Lung (tissue), 12 donors: ENCODE results near the gene POR. TPM values are rescaled to one million over a fixed set of nuclear protein-coding genes. Genes with fewer than 3 reads are reported as not detected.

ENCODE experiments used
- ATAC-seq: fragments of 200-7000 bp; cut with Tn5 transposase; one replicate; pipeline ENCODE4 v1.9.1; 2020; ENCODE audit warnings: moderate number of reproducible peaks; ENCODE audit not compliant: insufficient read depth, low FRiP score
- DNase-seq, 3 donors: peaks; one replicate each; pipeline ENCODE4 v3.0.0-alpha.2; 2013 to 2017
- H3K27ac ChIP-seq, 2 donors: one replicate each; pipeline ENCODE4 v1.5.1; 2013; ENCODE audit warnings: mild to moderate bottlenecking in 2 of 2, moderate library complexity in 2 of 2, control low read depth in 1 of 2, inconsistent platforms in 1 of 2, low read depth in 1 of 2, low read length in 1 of 2
- H3K27me3 ChIP-seq, 3 donors: one replicate each; pipeline ENCODE4 v1.5.1; 2013; ENCODE audit warnings: low read length in 2 of 3; ENCODE audit not compliant: control insufficient read depth in 3 of 3, insufficient read depth in 3 of 3
- H3K36me3 ChIP-seq, 4 donors: one replicate each; pipeline ENCODE4 v1.5.1; 2013; ENCODE audit warnings: low read length in 4 of 4, mild to moderate bottlenecking in 1 of 4, moderate library complexity in 1 of 4; ENCODE audit not compliant: control insufficient read depth in 4 of 4, insufficient read depth in 4 of 4
- H3K4me1 ChIP-seq, 5 donors: one replicate each; pipeline ENCODE4 v1.5.1; 2013; ENCODE audit warnings: low read length in 5 of 5, mild to moderate bottlenecking in 2 of 5, moderate library complexity in 1 of 5; ENCODE audit not compliant: control insufficient read depth in 5 of 5, insufficient read depth in 5 of 5
- H3K4me3 ChIP-seq: one replicate; pipeline ENCODE4 v1.5.1; 2013; ENCODE audit warnings: mild to moderate bottlenecking, control low read depth, moderate library complexity
- H3K9ac ChIP-seq, 2 donors: one replicate each; pipeline ENCODE4 v1.5.1; 2013; ENCODE audit warnings: low read length in 2 of 2, control low read depth in 1 of 2; ENCODE audit not compliant: insufficient read depth in 1 of 2
- H3K9me3 ChIP-seq, 4 donors: one replicate each; pipeline ENCODE4 v1.5.1; 2013; ENCODE audit warnings: low read length in 3 of 4, mild to moderate bottlenecking in 1 of 4, moderate library complexity in 1 of 4; ENCODE audit not compliant: control insufficient read depth in 4 of 4, insufficient read depth in 3 of 4
- WGBS, 2 donors: extraction: QIAGEN DNeasy Blood & Tissue Kit; methylation state at CpG; one replicate each; pipeline ENCODE4 v1.1.7; 2013; 5-methylcytosine and 5-hydroxymethylcytosine counted together
- polyA plus RNA-seq, 2 donors: library from polyadenylated mRNA; stranded (reverse); fragments of 200-250 nt; gene quantifications; one replicate each; pipeline ENCODE4 v1.2.1, GENCODE V29; 2013
- total RNA-seq, 2 donors: library from RNA; depleted of rRNA in 1 of 2; stranded (reverse); fragments of >200 nt in 1 of 2; gene quantifications; one replicate each; pipeline ENCODE4 v1.2.1, GENCODE V29; 2014 to 2021
- TF ChIP-seq, protein P1 (sequence below): IDR thresholded peaks from 2 replicates; pipeline ENCODE4 v1.5.1; 2012; ENCODE audit warnings: mild to moderate bottlenecking; ENCODE audit errors: control extremely low read depth, extremely low read depth
- donor health status: control.
- donor health status: control.
- donor health status: Bipolar disorder and iron deficiency.
- donor health status: healthy.
- donor health status: DM: yes; HTN: yes; CAD: no.

The POR gene
- total and polyA plus RNA-seq, 4 donors: 111 to 305 (median 264) TPM

DNA sequence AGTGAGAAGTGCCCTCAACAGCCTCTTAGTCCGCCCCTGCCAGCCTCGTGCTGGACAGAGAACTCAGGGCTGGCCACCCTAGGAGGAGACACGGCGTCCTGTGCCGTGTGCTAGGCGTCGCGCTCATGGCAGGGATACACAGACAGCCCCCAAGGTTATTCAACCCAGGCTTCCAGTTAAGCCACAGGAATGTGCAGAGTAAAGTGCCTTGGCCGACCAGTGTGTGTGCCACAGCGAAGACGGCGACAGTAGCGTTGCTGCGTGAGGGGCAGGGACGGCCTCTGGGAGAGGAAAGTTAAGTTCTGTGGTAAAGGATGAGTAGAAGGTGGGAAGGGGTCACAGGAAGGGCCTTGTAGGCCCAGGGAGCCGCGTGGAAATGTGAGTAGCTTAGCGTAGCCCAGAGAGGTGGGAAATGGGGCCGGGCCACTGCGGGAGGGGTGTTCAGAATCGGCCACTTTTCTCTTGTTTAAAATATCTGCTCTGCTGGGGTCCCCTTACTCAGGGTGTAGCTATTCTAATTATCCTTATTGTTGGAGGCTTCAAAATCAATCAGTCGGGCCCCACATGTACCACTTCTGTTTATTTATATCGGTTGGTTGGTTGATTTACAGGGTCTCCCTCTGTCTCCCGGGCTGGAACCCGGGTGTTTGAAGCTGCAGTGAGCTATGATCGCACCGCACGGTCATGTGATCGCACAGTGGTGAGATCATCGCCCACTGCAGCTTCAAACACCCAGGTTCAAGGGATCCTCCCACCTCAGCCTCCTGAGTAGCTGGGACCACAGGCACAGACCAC lies 54.9 kb downstream of the POR start:
- Histone ChIP-seq H3K36me3 (peaks cover 0 to 16% (median 3%) of the 10 kb centered on the region in 4 donors), H3K27me3 (no peaks in the 10 kb centered on the region), H3K9ac (no peak overlapping the region), H3K9me3 (no peaks in the 10 kb centered on the region), H3K27ac (peak overlapping the region in 1 of 2 donors; percentile 9), H3K4me3 (no peak overlapping the region), H3K4me1 (peaks cover 9 to 27% (median 14%) of the 10 kb centered on the region in 5 donors)
- no peak for ATAC-seq
- TF ChIP-seq, protein P1, sequence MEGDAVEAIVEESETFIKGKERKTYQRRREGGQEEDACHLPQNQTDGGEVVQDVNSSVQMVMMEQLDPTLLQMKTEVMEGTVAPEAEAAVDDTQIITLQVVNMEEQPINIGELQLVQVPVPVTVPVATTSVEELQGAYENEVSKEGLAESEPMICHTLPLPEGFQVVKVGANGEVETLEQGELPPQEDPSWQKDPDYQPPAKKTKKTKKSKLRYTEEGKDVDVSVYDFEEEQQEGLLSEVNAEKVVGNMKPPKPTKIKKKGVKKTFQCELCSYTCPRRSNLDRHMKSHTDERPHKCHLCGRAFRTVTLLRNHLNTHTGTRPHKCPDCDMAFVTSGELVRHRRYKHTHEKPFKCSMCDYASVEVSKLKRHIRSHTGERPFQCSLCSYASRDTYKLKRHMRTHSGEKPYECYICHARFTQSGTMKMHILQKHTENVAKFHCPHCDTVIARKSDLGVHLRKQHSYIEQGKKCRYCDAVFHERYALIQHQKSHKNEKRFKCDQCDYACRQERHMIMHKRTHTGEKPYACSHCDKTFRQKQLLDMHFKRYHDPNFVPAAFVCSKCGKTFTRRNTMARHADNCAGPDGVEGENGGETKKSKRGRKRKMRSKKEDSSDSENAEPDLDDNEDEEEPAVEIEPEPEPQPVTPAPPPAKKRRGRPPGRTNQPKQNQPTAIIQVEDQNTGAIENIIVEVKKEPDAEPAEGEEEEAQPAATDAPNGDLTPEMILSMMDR: no peak
- WGBS, 2 donors: 90 to 93% methylated on average over 30 of the region's 30 CpGs
- DNase-seq: no peak

DNA sequence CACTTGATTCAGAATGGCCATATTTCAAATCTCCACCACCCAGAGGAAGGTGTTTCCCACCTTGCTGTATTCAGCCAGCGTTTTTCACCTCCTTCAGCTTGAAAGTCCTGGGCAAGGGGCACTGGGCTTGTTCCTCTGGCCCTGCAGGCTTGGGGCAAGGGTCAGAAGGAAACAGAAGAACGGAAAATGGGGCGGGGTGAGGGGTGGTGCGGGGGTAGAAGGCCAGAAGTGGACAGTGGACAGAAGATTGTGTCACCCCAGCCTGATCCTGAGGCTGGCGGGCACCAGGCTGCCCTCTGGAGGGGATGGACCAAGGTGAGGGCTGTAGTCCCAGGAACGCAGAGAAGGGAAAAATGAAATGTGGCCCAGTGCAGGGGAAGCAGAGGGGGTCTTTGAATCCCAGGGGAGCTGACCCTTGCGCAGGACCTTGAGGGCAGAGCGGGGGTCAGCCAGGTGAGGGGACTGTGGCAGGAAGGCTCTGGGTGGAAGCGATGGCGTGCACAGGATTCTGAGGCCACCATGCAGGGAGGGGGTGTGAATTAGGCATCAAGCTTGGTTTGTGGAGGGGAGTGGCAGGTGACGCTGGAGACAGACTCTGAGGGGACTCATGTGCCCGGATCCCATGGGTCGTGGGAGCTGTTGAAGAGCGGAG lies 56.5 kb downstream of the POR start:
- DNase-seq (no peak), ATAC-seq (no peak)
- Histone ChIP-seq H3K36me3 (peaks cover 0 to 10% (median 2%) of the 10 kb centered on the region in 4 donors), H3K9ac (no peak overlapping the region), H3K27me3 (no peaks in the 10 kb centered on the region), H3K9me3 (no peaks in the 10 kb centered on the region), H3K4me3 (no peak overlapping the region), H3K4me1 (peaks cover 9 to 26% (median 14%) of the 10 kb centered on the region in 5 donors), H3K27ac (peak overlapping the region in 1 of 2 donors; percentile 15)
- TF ChIP-seq, protein P1: no peak
- 77 to 81% methylated on average over 14 of the region's 14 CpGs for WGBS, 2 donors

DNA sequence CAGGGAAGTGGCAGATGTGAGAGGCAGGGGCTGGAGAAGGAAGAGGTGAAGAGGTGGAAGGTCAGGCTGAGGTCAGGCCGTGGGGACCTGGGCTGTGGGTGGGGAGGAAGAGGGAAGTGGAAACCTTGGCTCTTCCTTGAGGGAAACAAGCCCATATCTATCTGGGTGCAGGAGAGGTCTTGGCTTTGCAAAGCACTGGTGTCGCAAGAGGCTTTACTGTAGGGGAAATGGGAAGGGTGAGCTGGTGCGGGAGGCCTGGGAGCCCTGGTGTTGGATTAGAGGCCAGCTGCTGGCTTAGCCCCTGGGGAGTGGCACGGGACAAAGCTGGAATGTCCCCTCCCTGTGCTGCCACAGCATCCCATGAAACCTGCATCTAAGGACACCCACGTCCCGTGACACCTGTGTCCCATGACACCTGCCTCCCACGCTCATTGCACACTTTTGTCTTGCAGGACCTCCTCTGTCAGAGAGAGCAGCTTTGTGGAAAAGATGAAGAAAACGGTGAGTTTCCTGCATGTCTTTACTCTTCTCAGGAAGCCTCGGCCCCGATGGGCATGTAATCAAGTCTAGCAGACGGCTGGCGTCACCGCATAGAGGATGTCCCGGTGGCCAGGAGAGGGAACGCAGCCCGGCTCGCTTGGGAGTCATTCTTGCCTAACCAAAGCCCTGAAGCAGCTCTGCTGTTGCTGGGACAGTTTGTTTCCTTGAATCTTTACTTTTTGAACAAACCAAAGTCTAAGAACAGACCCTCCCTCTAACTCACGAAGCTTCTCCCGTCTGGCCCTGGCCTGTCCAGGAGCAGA lies 57.2 kb downstream of the POR start:
- ATAC-seq (peak; percentile 53), DNase-seq (no peak)
- TF ChIP-seq, protein P1: no peak
- Histone ChIP-seq H3K36me3 (peaks cover 0 to 11% (median 2%) of the 10 kb centered on the region in 4 donors), H3K27me3 (no peaks in the 10 kb centered on the region), H3K4me1 (peaks cover 9 to 24% (median 11%) of the 10 kb centered on the region in 5 donors), H3K9ac (no peak overlapping the region), H3K9me3 (no peaks in the 10 kb centered on the region), H3K27ac (peak overlapping the region in 1 of 2 donors; percentile 15), H3K4me3 (no peak overlapping the region)
- 44 to 58% methylated on average over 19 of the region's 19 CpGs for WGBS, 2 donors
